Thoracic aorta (tissue), 2 donors: ENCODE data around the gene MYO10. TPM values are rescaled to one million over a fixed set of nuclear protein-coding genes. Genes with fewer than 3 reads are reported as not detected.

Experiments
- ATAC-seq: fragments of 150-250 bp; one replicate; pipeline ENCODE4 v1.8.0; 2017; ENCODE audit warnings: low read depth; ENCODE audit not compliant: insufficient number of reproducible peaks, low FRiP score
- DNase-seq: peaks from one replicate; pipeline ENCODE4 v3.0.0-alpha.2; 2020; ENCODE audit warnings: low spot score
- H3K27ac ChIP-seq, 2 donors: fragments of 200-600 bp; sonication (generic); 1 replicate in 1 of 2; 2 replicates in 1 of 2; pipeline ENCODE4 v1.5.1; 2016; ENCODE audit warnings: mild to moderate bottlenecking in 2 of 2, moderate library complexity in 2 of 2
- H3K27me3 ChIP-seq: fragments of 200-600 bp; sonication (generic); replicated peaks from 2 replicates; pipeline ENCODE4 v1.6.0; 2016; ENCODE audit warnings: mild to moderate bottlenecking; ENCODE audit not compliant: insufficient read depth
- H3K36me3 ChIP-seq: fragments of 200-600 bp; sonication (generic); one replicate; pipeline ENCODE4 v1.5.1; 2016
- H3K4me1 ChIP-seq, 2 donors: fragments of 200-600 bp; sonication (generic); 1 replicate in 1 of 2; 2 replicates in 1 of 2; pipeline versions ENCODE4 v1.5.1 to v1.6.0; 2016; ENCODE audit warnings: low read depth in 2 of 2, mild to moderate bottlenecking in 1 of 2; ENCODE audit not compliant: control insufficient read depth in 1 of 2
- H3K4me3 ChIP-seq: fragments of 200-600 bp; sonication (generic); 2 replicates; pipeline ENCODE4 v1.5.1; 2016; ENCODE audit warnings: mild to moderate bottlenecking
- H3K9me3 ChIP-seq: fragments of 200-600 bp; sonication (generic); 2 replicates; pipeline ENCODE4 v1.5.1; 2016
- total RNA-seq, 2 donors: library from RNA; depleted of rRNA; stranded (reverse); fragments of >200 nt; gene quantifications; one replicate each; pipeline versions ENCODE4 v1.1.0 to v1.2.3, GENCODE V29; 2016
- TF ChIP-seq, protein P1 (sequence below): fragments of 200-600 bp; sonication (generic); IDR thresholded peaks from one replicate; pipeline ENCODE4 v1.5.1; 2019; ENCODE audit warnings: antibody characterized with exemption

The MYO10 gene
- total RNA-seq, 2 donors from 2014 or later: 11.4 to 41.7 TPM

DNA sequence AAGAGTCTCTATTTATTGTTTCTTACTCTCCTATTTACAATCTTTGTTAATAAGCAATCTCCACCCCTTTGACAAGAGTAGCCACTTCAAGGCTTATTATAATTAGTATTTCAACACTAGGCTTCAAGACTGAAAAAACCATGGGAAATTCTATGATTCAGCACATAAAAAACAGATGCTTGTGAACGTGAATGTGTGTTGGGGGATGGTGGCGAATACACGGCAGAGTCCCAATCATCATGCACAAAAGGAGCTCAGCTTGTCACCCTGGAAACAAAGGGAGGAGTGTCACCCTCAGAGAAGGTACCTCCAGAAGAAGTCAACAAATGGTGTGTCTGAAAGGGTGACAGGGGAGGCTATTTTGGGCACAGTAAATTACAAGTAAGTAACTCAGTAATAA is 162.1 kb downstream of the MYO10 start:
- no peaks in the 10 kb centered on the region for H3K9me3 ChIP-seq
- ATAC-seq (no peak), DNase-seq (no peak)
- H3K36me3 ChIP-seq: no peaks in the 10 kb centered on the region
- H3K4me3 ChIP-seq: no peak overlapping the region
- H3K4me1 ChIP-seq: no peaks in the 10 kb centered on the region
- no peak overlapping the region for H3K27ac ChIP-seq
- H3K27me3 ChIP-seq: no peaks in the 10 kb centered on the region
- TF ChIP-seq, protein P1, sequence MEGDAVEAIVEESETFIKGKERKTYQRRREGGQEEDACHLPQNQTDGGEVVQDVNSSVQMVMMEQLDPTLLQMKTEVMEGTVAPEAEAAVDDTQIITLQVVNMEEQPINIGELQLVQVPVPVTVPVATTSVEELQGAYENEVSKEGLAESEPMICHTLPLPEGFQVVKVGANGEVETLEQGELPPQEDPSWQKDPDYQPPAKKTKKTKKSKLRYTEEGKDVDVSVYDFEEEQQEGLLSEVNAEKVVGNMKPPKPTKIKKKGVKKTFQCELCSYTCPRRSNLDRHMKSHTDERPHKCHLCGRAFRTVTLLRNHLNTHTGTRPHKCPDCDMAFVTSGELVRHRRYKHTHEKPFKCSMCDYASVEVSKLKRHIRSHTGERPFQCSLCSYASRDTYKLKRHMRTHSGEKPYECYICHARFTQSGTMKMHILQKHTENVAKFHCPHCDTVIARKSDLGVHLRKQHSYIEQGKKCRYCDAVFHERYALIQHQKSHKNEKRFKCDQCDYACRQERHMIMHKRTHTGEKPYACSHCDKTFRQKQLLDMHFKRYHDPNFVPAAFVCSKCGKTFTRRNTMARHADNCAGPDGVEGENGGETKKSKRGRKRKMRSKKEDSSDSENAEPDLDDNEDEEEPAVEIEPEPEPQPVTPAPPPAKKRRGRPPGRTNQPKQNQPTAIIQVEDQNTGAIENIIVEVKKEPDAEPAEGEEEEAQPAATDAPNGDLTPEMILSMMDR: no peak

DNA sequence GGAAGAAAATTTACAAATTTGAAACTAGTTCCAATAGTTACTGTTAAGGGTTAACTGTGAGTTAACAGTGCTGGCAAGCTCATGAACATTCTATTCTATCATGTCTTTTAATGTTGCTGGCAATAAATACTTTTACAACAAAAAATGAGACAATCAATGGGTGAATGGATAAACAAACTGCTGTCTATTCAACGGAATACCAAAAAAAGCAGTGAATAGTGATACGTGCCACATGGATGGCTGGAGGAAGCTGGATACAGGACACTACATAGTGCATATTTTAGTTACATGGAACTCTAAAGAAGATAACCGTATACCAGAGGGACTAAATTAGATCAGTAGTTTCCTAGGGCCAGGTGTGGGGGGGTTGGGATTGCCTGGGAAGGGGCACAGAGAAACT is 163.5 kb downstream of the MYO10 start:
- Histone ChIP-seq H3K36me3 (no peaks in the 10 kb centered on the region), H3K9me3 (no peaks in the 10 kb centered on the region), H3K4me3 (no peak overlapping the region), H3K4me1 (no peaks in the 10 kb centered on the region), H3K27me3 (no peaks in the 10 kb centered on the region), H3K27ac (no peak overlapping the region)
- ATAC-seq (no peak), DNase-seq (no peak)
- TF ChIP-seq, protein P1: no peak

DNA sequence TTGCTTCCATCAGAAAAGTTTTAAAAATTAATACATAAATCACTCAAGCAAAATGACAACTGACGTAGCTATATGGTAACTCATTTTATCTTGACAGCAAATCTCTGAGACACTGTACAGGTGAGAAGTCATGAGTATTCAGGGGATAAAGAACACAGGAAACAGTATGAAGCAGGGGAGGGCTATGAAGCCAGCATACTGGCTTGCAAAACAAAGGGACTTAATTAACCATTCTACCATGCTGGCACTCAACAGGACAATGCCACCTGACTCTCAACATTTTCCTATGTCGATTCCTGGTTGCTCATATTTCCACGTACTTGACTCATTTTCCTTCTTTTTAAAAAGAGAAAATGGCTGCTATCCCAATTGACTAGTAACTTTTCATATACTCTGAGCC is 167.9 kb downstream of the MYO10 start:
- TF ChIP-seq, protein P1: no peak
- no peaks in the 10 kb centered on the region for H3K27me3 ChIP-seq
- ATAC-seq: no peak

DNA sequence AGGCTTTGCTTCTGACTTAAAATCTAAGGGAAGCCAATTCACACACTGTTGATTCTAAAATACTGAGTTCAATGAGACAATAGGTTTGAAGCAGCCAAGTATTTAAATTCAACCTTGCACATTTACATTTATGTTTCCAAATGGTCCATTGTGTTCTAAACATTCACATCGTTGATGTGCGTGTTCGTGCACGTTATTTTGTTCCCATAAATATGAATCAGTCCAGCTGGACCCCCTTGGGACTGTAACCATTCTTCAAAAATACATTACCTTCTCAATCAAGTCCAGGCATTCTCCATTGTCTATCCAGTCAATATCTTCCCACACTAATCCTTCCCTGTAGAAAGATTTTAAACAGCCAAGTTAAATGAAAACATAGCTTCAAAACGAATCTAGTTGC is 172.9 kb downstream of the MYO10 start:
- no peaks in the 10 kb centered on the region for H3K9me3 ChIP-seq
- H3K27me3 ChIP-seq: no peaks in the 10 kb centered on the region
- ATAC-seq: no peak
- H3K36me3 ChIP-seq: no peaks in the 10 kb centered on the region
- TF ChIP-seq, protein P1: no peak
- H3K4me3 ChIP-seq: no peak overlapping the region
- no peak for DNase-seq
- H3K27ac ChIP-seq: no peak overlapping the region
- no peaks in the 10 kb centered on the region for H3K4me1 ChIP-seq

More for the DNA sequence above, 167.9 kb downstream of the MYO10 start:
- DNase-seq: no peak
- no peaks in the 10 kb centered on the region for H3K36me3 ChIP-seq
- no peaks in the 10 kb centered on the region for H3K4me1 ChIP-seq
- H3K27ac ChIP-seq: no peak overlapping the region
- no peak overlapping the region for H3K4me3 ChIP-seq
- H3K9me3 ChIP-seq: no peaks in the 10 kb centered on the region

DNA sequence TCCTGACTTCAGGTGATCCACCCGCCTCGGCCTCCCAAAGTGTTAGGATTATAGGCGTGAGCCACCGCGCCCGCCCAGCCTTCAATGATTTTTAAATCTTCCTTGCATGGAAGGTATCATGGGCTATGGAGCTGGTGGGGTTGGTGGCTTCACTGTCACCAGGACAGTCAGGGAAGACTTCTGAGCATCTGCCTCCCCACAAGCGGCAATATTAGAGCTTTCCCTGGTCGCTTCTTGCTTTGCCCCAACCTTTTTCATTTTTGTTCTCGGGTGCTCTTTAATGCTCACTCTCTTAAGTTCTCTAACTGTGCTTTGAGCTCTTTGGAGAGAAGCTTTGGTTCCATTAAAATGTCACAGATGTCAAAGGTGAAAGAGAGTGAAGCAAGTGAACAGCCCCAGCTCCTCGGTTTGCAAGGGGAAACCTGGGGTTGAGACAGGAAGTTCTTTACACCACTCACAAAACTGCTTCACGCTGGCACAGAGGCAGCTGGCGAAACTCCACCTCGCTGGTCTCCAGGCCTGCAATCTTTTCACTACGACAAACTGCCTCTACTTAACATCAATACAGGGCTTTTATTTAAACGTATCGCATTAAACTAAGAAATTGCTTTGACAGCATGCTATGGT is 176.8 kb downstream of the MYO10 start:
- Histone ChIP-seq H3K36me3 (no peaks in the 10 kb centered on the region), H3K4me1 (no peaks in the 10 kb centered on the region), H3K27me3 (no peaks in the 10 kb centered on the region), H3K9me3 (no peaks in the 10 kb centered on the region), H3K27ac (no peak overlapping the region), H3K4me3 (no peak overlapping the region)
- DNase-seq (no peak), ATAC-seq (no peak)
- TF ChIP-seq, protein P1: no peak
